HTERT RPE-1 (cell line): ENCODE measurements around the gene DIP2C.

Source experiments
- in situ Hi-C: fragments of 300-500 bp; cut with MboI; formaldehyde crosslinking; loops from 4 replicates; pipeline ENCODE4 v1.14.3; 2020; ENCODE audit warnings: low sequenced_read_pairs

DIP2C gene

GRCh38 chr10:558891-559766, 130.3 kb downstream of the DIP2C start:
- in situ Hi-C loops: no loop called here

GRCh38 chr10:558364-558763, 131.1 kb downstream of the DIP2C start:
- in situ Hi-C loops: no loop called here

- in situ Hi-C loops: no loop called here
Observed at GRCh38 chr10:557792-558328, 131.6 kb downstream of the DIP2C start.

- in situ Hi-C loops: no loop called here
Observed at GRCh38 chr10:556971-557637, 132.4 kb downstream of the DIP2C start.

GRCh38 chr10:555682-556350, 133.7 kb downstream of the DIP2C start:
- in situ Hi-C loops: no loop called here

- in situ Hi-C loops: no loop called here
Observed at GRCh38 chr10:555281-555680, 134.2 kb downstream of the DIP2C start.

GRCh38 chr10:554182-554848, 135.2 kb downstream of the DIP2C start:
- in situ Hi-C loops: no loop called here

GRCh38 chr10:553233-553632, 136.2 kb downstream of the DIP2C start:
- in situ Hi-C loops: no loop called here

- in situ Hi-C loops: no loop called here
Observed at GRCh38 chr10:552679-553078, 136.8 kb downstream of the DIP2C start.

GRCh38 chr10:551373-552252, 137.9 kb downstream of the DIP2C start:
- in situ Hi-C loops: no loop called here

- in situ Hi-C loops: no loop called here
Observed at GRCh38 chr10:550665-551372, 138.6 kb downstream of the DIP2C start.

- in situ Hi-C loops: no loop called here
Observed at GRCh38 chr10:549391-549790, 140.1 kb downstream of the DIP2C start.

- in situ Hi-C loops: no loop called here
Observed at GRCh38 chr10:548238-548901, 141.1 kb downstream of the DIP2C start.

- in situ Hi-C loops: no loop called here
Observed at GRCh38 chr10:547591-548081, 141.8 kb downstream of the DIP2C start.

GRCh38 chr10:546971-547590, 142.4 kb downstream of the DIP2C start:
- in situ Hi-C loops: no loop called here

- in situ Hi-C loops: no loop called here
Observed at GRCh38 chr10:546451-546850, 143.0 kb downstream of the DIP2C start.

GRCh38 chr10:543862-544822, 145.3 kb downstream of the DIP2C start:
- in situ Hi-C loops: no loop called here
